Suppressor macrophage treated with lipopolysaccharide for 4 hours (primary cell): ENCODE measurements around the gene UVRAG.

Source experiments
- DNase-seq: peaks from one replicate; pipeline ENCODE4 v3.0.0-alpha.2; 2020

Gene UVRAG

DNA sequence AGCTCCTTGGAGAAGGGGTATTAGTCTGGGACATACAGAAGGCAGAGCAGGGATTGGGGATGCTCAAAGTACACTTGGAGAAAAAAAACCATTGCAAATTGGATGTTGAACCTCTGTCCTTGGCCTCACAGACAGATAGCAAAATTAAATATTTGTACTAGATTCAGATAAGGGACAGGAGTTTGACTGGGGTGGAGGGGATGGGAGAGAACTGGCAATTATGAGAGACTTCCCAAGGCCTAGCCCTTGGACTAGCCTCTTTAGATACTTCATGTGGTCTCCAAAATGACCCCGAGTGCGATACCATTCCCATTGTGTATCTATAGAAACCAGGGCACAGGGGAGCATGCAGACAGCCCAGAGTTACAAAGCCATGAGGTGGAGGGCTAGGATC, 30.9 kb upstream of the UVRAG start:
- no peak for DNase-seq

DNA sequence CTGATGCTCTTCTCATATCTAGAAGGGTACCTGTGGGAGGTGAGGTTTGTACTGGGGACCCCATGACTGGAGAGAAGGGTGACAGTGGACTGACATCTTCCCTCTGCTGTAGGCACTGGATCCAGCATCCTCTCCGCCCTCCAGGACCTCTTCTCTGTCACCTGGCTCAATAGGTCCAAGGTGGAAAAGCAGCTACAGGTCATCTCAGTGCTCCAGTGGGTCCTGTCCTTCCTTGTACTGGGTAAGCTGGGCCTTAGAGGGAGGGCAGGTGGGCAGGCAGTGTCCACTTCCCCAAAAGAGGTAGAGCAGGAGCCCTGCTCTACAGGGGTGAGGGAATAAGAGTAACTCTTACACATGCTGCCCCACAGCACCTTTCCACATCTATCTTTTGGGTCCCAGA, 30.5 kb upstream of the UVRAG start:
- DNase-seq = no peak

DNA sequence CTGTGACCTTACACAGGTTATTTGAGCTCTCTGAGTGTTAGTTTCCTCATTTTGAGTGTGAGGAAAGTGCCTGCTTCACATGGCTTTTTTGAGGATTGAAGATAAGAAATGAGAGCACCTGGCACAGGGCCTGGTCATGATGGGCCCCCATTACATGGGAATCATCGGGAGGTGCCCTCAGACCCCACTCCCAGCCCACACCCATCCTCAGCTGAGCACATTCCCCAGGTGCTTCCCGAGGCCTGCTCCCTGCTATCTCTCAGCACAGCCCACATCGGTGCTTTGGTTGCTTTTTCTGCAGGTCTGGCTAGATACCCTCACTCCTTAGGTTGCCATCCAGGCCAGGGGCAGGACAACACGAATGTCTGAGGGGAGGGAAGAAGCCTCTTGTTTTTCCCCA, 29.8 kb upstream of the UVRAG start:
- no peak for DNase-seq

DNA sequence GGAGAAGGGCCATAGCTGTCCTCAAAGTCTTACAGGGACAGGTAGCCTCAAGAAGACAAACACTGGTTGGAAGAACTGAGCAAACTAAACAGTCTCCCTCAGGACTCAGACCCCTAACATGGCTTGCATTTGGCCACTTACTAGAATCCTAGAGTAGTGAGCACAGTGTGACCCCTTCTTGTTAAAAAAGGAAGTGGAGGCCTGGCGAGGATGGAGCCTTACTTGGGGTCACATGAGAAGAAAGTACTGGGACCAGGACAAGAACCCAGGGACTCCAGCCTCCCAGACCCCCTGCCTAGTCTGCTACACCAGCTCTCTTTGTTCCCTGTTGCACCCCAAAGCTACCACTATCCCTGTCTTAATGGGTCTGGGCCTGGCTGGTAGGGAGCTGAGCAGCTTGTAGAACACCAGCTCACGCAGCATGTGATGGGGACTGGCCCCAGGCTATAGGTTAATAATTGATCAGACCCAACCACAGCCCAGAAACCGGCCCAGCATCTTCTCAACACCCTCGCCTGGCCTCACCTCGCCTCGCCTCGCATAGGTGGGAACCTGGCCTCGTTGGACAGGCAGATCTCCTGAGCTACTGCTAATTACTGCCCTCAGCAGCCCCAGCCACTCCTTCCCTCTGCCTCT, 28.8 kb upstream of the UVRAG start:
- no peak for DNase-seq

DNA sequence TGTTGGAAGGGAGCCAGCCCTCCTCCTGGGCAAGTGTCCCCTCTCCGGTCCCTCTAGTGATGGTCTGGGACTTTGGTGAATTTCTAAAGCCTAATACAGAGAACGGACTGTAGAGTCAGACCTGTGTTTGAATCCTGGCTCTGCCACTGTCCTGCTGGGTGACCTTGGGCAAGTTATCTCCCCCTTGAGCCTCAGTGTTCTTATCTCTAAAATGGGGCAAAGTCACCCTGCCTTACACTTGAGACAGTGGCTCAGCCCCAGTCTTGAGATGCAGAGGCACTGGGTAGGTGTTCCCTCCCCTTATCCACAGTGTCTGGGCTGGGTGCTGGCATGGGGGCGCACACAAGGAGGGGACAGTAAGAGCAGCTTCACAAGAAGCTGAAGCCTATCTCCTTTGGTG, 25.5 kb upstream of the UVRAG start:
- no peak for DNase-seq

DNA sequence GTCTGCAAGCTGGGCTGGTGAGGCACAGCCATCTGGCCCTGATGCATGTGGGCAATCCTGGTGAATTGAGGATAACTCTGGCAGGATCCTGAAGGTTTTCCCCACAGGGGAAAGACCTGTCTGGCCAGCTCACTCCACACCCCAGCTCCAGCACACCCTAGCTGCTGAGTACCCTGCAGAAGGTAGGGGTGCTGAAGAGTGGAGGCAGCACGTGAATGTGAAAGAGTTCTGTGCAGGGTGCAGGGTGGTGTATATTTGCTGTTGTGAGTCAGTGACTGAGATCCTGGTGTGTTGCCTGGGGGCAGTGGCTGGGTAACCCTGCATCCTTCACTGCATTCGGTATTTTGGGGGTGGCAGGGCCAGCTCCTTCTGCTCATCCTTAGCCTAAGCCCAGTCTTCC, 24.0 kb upstream of the UVRAG start:
- no peak for DNase-seq

DNA sequence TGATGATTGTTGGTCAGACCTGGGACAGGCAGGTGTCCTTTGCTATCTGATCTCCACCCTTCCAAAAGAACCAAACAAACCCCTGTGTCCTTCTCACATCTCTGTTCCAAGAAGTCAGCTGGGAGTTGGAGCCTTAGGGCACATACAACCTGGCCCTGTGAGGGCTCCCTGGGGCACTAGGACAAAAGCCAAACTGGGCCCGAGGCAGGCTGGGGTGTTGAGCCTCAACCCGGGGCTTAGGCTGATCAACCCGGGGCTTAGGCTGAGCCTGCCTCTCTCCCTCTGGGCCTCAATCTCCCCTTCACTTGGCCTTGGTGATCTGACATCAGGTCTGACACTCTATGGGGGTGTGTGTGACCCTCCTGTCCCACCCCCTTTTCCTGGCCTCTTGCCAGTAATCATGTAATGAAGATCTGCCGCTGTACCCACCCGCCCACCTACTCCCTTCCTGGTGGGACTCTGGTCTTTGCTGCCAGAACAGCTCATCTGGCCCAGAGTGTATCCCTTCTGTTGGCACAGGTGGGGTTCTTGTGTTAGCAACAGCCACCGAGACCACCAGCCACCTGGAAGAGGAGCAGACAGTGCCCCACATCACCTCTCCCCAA, 22.8 kb upstream of the UVRAG start:
- DNase-seq = no peak

DNA sequence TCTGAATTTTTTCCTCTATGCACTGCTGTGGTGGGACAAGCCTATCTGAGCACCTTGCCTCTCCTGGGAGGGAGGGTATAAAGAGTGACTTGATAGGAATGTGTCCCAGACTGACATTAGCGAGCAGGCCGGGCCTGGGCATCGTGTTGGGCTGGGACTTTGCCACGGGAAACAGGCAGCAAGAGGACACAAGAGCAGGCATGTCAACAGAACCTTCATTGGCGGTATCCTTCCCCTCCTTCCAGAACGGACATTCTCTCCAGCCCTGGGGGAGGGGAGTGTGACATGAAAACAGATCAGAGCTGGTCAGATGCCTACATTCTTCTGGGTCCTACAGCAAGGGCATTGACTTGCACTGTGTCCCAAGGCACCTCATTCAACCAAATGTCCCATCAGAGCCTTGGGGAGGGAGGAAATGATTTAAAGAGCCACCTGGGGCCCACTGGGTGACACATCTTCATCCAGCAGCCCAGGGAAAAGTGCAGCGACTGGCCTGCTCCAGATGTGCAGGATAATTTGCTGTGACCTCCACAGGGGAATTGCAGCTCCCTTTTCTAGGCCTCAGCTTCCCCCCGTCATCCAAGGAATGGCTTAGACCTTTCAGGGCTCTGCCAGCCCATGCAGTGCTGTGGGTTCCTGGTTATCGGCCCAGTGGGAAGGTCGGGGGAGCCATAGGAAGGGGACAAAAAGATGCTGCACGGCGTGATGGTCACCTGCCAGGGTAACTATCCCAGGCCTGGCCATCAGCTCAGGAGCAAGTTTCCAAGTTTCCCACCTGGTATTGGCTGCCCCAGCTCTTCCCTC, 21.8 kb upstream of the UVRAG start:
- DNase-seq = no peak

DNA sequence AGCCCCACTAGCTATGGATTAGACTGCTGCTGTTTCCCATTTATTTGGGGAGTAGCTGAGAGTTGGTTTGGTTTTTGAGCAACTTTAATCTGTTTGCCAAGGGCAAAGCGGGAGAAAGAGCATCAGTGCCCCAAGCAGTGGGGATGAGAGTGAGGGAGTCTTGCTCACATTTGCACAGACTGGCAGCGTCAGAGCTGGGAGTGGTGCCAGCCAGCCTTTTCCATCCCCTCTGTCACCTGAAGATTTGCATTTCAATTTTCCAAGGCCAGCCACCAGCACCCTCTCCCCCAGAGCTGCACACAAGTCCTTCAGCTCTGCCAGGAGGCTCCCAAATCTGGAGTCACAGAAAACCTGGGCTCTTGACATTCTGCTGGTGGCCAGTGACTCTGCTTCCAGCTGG, 21.0 kb upstream of the UVRAG start:
- no peak for DNase-seq

DNA sequence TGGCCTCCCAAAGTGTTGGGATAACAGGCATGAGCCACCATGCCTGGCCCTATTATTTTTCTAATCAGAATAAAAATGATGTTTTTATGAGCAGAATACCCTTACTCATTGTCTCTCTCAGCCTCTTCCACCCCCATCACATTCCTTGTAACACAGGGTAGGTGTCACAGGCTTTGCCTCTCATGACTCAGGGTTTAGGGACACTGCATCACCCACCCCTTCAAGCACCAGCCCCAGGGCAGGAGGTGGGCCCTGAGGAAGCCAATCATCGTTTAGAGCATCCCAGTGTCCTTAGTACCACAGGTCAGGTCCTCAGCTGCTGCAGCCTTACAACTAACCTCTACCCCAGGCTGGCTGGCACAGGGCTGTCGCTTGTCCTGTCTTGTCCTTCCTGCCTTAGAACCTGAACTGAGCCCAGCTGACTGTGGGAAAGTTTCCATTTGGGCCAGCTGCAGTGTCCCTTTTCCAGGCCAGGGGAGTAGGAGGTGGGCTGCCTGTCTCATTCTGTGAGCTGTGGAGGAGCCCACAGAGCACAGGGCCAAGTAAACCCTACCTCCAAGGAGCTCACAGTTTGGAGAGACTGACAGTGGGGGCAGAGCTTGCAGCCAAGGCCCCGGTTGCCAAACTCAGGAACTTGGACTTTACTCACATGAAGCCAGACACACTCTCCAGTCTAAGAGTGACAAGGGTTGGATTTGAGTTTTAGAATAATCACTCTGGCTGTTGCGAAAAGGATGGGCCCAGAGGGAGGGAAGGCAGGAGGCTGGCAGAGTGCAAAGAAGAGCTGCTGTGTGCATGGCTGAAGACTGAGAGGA, 19.5 kb upstream of the UVRAG start:
- no peak for DNase-seq

DNA sequence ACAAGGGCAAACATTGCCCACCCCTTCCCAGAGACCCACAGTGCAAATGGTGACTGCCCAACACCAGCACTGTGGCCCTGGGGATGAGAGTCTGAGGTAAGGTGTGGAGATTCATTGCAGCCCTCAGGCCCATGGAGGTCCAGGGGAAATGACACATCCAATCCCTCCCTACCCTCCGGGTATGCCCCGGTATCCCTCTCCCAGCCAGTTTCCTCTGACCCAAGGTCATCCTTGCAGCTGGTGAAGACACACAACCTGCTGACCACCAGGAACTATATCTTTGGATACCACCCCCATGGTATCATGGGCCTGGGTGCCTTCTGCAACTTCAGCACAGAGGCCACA, 18.9 kb upstream of the UVRAG start:
- DNase-seq = no peak

DNA sequence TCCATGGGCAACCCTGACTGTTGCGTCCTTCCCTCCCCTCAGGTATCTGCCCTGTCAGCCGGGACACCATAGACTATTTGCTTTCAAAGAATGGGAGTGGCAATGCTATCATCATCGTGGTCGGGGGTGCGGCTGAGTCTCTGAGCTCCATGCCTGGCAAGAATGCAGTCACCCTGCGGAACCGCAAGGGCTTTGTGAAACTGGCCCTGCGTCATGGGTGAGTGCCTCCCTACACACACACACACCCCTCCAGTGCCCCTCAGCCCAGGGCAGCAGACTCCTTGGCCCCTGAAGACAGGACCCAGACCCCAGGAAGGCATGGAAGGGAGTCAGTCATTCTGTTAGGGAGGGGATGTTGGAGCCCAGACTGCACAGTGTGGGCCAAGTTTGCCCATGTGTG, 17.9 kb upstream of the UVRAG start:
- DNase-seq = no peak

DNA sequence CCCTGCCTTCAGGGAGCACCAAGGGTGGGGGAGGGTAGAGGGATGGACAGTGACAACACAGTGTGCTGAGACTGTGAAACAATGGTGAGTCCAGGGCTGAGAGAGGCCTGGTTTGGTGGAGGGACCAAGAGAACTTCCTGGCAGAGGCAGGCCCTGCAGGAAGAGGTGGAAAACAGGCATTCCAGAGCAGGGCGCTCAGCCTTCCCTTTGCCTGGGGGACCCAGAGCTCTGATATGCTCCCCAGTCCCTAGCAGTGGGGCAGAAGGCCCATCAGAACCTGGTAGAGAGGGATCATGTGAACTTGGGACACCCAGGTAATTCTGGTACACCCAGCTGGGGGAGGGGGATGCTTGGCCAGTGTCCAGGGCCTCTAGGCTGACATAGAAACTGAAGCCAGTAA, 17.2 kb upstream of the UVRAG start:
- no peak for DNase-seq

DNA sequence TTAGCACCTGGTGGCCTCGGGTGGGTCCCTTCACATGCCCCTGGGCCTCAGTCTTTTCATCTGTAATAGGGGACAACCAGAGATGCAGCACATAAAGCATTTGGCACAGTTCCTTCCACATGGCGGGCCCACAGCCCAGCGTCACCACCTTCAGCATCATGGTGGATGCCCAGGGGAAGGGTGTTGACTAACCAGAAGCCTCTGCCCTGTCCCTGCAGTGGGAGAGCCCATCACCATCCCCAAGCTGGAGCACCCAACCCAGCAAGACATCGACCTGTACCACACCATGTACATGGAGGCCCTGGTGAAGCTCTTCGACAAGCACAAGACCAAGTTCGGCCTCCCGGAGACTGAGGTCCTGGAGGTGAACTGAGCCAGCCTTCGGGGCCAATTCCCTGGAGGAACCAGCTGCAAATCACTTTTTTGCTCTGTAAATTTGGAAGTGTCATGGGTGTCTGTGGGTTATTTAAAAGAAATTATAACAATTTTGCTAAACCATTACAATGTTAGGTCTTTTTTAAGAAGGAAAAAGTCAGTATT, 14.8 kb upstream of the UVRAG start:
- DNase-seq = no peak

DNA sequence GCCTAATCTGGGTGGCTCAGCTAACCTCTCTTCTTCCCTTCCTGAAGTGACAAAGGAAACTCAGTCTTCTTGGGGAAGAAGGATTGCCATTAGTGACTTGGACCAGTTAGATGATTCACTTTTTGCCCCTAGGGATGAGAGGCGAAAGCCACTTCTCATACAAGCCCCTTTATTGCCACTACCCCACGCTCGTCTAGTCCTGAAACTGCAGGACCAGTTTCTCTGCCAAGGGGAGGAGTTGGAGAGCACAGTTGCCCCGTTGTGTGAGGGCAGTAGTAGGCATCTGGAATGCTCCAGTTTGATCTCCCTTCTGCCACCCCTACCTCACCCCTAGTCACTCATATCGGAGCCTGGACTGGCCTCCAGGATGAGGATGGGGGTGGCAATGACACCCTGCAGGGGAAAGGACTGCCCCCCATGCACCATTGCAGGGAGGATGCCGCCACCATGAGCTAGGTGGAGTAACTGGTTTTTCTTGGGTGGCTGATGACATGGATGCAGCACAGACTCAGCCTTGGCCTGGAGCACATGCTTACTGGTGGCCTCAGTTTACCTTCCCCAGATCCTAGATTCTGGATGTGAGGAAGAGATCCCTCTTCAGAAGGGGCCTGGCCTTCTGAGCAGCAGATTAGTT, 14.2 kb upstream of the UVRAG start:
- DNase-seq = no peak

DNA sequence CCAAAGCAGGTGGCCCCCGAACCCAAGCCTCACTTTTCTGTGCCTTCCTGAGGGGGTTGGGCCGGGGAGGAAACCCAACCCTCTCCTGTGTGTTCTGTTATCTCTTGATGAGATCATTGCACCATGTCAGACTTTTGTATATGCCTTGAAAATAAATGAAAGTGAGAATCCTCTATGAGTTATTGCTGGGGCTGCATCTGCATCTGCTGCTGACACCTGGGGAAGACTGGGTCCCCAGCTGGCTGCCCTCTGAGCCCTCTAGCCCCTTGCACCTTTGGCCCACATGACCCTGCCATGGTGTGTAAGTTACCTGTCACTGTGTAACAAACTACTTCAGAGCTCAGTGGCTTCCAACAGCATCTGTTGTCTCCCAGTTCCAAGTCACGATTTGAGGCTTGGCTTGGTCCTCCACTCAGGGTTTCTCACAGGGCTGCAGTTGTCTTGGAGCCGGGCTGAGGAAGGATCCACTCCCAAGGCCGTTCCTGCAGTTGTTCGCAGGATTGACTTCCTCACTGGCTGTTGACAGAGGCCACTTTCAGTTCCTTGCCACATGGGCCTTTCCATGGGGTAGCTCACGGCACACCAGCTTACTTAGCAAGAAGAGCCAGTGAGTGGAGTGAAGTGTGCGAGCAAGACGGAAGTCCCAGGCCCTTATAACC, 13.5 kb upstream of the UVRAG start:
- peak; percentile 88 for DNase-seq

DNA sequence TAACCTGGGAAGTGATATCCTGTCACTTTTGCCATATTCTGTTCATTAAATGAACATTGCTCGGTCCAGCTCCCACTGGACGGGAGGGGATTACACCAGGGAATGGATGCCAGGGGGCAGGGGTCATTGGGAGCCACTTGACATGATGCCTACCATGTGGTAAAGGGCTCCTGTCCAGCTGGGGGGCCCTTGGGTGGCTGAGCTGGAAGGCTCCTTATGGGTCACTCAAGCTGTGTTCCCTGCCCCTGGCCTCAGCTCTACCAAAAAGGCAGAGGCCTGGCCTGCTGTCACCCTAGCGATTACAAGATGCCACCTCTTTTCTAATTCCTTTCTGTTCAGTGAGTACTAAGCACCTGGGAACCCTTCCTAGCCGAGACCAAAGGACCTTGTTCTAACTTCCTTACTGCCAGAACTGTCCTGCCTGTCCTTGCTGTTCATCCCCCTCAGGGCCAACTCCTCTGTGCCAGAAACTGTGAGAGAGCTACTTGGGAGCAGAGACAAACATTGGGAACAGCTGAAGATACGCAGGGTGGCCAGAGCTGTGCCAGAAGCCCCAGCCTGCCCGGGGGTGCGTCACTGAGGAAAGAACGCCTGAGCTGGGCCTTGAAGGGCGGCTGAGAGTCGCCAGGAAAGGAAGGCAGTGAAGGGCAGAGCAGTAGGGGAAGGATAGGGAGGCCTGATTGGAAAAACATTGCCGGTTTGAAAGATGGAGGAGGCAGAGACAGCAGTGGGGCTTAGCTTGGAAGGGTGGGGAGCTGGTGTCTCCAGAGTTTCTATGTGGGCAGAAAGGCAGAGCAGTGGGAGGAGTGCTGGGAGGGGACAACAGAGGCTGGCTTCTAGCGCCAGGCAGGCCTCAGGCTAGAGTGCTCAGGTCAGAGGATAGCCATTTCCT, 12.7 kb upstream of the UVRAG start:
- no peak for DNase-seq

DNA sequence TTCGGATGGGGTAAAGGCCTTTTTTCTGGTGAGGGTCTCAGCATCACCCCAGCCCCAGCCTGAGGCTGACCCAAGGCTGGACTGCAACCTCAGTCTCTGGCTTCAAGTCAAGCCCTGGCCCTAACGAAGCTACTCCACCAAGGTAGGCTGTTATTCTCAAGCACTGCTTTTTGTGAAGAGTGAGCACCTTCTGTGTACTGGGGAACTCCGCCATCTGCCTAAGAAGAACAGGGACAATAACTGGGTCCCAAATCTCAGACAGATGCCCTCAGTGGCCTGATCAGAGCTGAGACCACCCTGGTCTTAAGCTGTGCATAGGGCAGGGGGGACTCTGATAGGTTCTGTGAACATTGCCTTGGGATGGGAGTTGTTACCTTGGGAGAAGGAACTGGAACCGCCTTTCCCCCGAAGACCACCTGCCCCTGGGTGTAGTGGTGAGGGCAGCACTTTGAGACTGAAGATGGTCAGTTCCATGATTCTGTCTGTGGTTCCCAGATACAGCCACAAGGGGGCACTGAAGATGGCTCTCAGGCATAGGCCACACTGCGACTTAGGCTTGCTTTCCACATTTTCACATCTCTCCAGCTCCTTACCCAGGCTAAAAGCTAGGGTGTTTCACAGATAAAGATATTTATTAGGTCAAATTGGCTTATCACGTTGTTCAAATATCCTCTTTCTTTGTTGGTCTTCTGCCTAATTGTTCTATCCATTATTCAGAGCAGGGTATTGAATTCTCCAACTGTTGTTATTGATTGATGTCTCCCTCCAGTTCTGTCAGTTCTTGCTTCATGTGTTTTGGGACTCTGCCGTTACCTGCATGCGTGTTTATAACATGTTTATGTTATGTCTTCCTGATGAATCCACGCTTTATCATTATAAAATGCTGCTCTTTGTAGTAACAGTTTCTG, 11.8 kb upstream of the UVRAG start:
- peak; percentile 85 for DNase-seq

DNA sequence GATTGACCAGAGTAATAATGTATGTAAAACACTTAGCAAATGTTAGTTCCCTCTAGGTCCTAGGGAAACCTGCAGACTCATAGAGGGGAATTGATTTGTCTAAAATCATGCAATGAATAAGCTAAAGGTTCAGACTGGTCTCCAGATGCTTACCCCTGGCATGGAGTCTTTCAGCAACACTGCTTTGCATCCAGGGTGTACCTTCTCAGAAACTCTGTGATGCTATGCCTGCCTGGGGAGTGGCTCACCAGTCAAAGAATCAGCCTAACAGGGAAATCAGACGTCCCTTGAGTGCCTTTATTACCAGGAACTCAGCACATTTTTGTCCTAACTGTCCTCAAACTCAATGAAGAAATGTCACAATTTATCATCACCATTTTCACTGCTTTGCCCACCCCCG, 5.9 kb upstream of the UVRAG start:
- DNase-seq = no peak

DNA sequence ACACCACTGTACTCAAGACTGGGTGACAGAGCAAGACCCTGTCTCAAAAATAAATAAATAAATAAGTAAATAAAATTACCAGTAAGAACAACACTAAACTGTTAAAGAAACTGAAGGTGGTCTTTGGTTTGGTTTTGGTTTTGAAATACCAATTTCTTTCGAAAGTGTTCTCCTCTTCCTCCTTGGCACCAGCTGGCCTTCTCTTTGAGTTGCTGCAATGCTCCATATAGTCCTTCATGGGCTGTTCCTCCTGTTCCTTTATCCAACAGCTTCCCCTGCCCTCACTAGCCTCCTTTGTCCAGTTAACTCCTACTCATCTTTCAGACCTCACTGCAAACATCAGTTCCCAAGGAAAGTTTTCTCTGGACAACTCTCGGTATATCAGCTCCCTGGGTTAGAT, 5.0 kb upstream of the UVRAG start:
- DNase-seq = peak; percentile 63
